GM12873 (cell line): ENCODE measurements around the gene JPH2.

Source experiments
- CTCF ChIP-seq: IDR thresholded peaks from 2 replicates; pipeline ENCODE4 v1.5.1; 2012; ENCODE audit warnings: low read depth, mild to moderate bottlenecking, moderate library complexity, low read length, control low read depth; ENCODE audit not compliant: insufficient read depth; ENCODE audit errors: missing control alignments

Gene JPH2

GRCh38 chr20:44174996-44175765 lies 11.8 kb downstream of the JPH2 start:
- no peak for TF ChIP-seq CTCF

- TF ChIP-seq CTCF, result no peak
Observed at GRCh38 chr20:44173846-44174245, 13.1 kb downstream of the JPH2 start.

GRCh38 chr20:44173116-44173515 lies 13.9 kb downstream of the JPH2 start:
- no peak for TF ChIP-seq CTCF

GRCh38 chr20:44172572-44172950 lies 14.4 kb downstream of the JPH2 start:
- no peak for TF ChIP-seq CTCF

GRCh38 chr20:44171775-44172571 lies 15.0 kb downstream of the JPH2 start:
- TF ChIP-seq CTCF, result no peak

- TF ChIP-seq CTCF, result no peak
Observed at GRCh38 chr20:44170816-44171410, 16.1 kb downstream of the JPH2 start.

- no peak for TF ChIP-seq CTCF
Observed at GRCh38 chr20:44167736-44168135, 19.3 kb downstream of the JPH2 start.
